GM18498 (cell line): ENCODE data around the gene RUNX2.

Experiments used
- ATAC-seq: cut with Tn5 transposase; IDR thresholded peaks from one replicate; pipeline ENCODE4 v1.9.1; 2021; ENCODE audit warnings: mild to moderate bottlenecking, moderate library complexity; ENCODE audit not compliant: unreplicated experiment

RUNX2 gene

DNA sequence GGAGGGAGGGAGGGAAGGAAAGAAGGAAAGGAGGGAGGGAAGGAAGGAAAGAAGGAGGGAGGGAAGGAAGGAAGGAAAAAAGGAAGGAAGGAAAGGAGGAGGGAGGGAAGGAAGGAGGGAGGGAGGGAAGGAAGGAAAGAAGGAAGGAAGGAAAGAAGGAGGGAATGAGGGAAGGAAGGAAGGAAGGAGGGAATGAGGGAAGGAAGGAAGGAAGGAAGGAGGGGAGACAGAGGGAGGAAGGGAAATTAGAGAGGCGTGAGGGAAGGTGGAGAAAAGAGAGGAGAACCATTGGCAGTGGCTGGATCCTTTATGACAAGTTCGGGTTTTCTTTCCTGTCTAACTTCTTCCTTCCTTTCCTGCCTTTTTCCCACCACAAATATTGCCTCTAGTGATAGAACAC lies 71.9 kb downstream of the RUNX2 start:
- no peak for ATAC-seq

DNA sequence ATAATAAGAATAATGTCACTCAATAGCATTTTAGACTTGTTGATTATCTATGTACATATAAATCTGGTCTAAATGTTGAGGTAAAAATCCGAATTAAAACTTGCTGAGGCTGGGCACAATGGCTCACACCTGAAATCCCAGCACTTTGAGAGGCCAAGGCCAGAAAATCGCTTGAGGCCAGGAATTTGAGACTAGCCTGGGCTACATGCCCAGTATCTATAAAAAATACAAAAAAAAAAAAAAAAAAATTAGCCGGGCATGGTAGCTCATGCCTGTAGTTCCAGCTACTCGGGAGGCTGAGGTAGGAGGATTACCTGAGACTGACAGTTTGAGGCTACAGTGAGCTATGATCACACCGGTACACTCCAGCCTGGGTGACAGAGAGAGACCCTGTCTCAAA lies 83.8 kb downstream of the RUNX2 start:
- no peak for ATAC-seq

DNA sequence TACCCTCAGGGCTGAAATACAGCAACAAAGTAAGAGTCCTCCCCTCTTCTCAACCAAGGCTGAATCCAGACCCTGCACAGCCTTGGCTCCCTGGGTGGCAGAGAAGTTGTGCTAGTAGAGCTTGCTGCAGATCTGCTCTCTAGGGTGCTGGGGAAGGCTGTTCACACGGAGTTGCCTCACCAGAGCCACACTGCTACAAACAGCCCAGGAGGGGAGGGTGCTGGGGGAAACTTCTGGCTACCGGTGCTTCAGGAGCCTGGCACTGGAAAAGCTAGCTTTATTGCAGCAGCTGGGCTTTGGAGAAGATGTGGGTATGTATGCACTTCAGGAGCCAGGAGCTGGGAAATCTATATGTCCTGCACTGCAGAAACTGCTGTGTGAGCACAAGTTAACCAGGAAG lies 87.2 kb downstream of the RUNX2 start:
- ATAC-seq, result no peak

DNA sequence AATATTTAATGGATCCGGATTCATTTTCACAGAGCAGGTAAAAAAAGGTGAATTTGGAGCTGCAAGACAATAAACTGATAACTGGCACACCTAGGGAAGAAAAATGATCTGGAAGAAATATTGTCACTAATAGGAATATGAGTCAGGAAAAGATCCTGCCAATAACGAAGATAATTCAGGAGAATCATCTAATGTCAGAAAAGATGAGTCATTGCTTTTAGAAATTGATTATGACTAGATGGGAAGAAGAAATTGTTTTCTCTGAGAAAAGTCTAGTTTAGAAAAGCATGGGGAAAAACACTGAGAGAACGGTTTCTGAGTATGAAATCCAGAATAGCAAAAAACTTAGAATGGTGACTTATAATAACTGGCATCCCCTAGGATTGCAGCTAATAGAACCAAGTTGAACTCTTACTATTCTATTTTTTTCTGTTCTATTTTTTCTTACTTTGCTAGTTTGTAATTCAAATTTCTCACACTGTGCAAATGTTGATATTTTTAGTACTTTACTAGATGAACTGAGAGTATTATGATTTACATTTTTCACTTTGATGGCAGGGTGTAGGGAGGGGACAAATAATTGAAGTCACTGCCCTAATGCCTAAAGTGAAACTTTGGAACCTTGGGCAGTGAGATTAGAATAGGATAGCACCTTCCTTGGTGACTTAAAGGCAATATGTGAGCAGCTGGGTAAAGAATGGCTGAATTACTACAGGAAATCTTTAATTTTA lies 87.8 kb downstream of the RUNX2 start:
- ATAC-seq, result no peak

DNA sequence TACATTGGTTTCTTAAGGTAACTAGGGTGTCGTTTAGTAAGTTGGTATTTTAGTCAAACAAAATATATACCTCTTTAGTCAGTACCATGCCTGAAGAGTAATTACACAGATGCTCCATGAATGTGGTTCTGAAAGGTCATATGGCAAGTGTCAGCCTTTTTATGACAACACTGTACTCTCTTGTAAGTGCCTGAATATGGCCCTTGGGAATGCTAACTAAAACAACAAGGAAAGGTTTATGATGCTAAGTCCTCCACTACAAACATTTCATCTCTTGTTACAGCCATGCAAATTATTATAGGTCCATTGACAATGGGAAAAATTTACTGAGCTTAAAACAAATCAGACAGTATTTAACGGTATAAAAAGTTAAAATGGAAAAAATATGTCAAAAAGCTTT lies 88.6 kb downstream of the RUNX2 start:
- no peak for ATAC-seq

GRCh38 chr6:45417436-45417835 lies 89.3 kb downstream of the RUNX2 start:
- ATAC-seq, result no peak

- ATAC-seq, result no peak
Measured at GRCh38 chr6:45419571-45420082, 91.5 kb downstream of the RUNX2 start.

- ATAC-seq, result no peak
Measured at GRCh38 chr6:45420083-45420908, 92.2 kb downstream of the RUNX2 start.

DNA sequence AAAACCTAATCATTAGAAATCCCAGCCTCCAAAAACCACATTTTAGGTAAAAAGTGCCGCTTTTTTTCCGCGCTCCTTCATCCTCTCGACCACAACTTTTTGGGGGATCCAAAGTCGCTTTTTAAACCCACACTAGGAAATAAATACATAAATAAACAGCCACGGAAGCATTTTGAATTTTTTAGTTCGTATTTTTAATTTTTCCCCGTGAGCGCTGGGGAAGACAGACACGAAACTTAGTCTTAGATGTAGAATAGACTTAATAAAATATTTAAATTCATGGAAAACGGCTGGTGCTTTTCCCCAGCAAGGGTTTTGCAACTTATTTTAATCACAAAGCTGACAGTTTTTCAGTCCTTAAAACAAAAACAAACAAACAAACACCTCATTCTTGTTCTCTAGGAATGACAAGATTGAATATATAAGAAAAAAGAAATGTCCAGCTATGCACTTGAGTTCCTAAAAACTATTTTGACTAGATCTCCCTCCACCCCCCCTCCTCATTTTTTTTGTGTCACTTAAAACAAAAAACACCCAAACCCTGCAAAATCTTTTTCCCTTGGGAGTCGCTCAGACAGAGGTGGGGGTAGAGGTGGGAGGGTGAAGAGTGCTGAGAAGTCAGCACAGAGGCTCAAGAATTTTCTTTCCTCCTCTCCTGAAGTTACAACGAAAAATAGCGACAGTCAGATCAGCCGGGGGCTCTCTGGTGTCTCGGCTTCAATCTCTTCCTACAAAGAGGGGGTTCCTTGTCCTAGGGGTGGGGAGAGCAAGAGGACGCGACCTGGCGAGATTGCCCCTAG lies 93.0 kb downstream of the RUNX2 start:
- ATAC-seq, result no peak

DNA sequence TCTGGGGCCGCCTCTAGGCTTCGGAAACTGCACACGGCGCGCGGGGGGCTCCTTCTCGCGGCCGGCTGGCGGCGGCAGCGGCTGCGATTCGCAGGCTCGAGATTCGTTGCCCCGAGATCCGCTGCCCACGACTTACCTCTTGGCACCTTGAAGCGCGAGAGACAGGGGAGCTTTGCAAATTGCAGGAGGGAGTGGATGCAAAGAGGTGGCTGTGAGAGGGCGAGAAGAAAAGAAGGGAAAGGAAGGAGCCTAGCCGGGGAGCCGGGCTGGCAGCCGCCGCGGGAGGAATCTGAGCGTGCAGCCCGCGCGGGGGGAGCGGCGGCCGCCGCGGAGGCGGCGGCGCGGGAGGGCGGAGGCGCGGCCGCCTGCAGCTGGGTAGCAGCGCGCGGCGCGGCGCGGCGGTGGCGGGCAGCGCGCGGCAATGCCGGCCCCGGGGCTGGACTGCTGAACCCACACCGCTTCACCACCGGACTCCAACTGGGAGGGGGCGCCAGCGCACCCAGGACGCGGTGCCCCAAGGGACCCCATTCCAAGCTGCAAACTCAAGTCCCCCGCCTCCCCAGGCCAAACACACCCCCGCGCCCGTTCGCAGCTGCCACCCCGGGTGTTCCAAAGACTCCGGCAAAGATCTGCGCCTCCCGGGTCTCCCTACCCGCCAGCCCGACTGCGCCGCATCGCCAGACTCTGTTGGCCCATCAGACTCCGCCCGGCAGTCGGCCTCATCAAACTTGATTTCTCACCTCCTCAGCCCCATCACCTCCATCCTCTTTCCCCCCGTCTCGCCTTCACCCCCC lies 93.8 kb downstream of the RUNX2 start:
- no peak for ATAC-seq

GRCh38 chr6:45422503-45423110 lies 94.5 kb downstream of the RUNX2 start:
- ATAC-seq, result no peak

GRCh38 chr6:45423111-45423823 lies 95.1 kb downstream of the RUNX2 start:
- ATAC-seq, result no peak

DNA sequence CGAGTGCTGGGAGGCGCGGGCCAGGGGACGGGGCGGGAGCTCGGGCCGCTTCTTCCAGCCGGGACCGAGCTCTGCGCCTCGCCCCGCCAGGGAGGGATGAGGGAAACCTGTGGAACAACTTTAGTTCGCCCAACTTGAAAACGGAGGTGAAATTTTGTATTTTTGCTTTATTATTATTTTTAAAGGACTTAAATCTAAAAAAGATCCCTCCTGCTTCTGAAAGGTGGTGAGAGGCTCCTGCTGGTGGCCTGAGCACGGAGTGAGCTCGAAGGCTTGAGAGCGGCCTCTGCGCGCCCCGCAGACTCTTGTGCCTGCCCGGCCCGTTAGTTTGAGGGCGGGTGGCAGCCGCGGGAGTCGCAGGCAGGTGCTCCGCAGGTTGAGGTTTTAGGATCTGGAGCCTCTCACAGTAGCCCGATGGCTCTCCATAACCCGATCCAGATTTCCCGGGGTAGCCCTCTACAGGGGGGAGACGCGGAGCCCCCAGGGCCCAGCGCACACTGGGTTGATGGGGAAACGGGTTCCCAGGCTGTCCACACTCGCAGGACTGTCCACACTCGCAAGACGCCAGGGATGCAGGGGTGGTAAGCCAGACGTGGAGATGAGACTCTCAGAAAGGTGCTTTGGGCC lies 95.8 kb downstream of the RUNX2 start:
- ATAC-seq, result no peak

GRCh38 chr6:45424451-45424861 lies 96.3 kb downstream of the RUNX2 start:
- no peak for ATAC-seq

DNA sequence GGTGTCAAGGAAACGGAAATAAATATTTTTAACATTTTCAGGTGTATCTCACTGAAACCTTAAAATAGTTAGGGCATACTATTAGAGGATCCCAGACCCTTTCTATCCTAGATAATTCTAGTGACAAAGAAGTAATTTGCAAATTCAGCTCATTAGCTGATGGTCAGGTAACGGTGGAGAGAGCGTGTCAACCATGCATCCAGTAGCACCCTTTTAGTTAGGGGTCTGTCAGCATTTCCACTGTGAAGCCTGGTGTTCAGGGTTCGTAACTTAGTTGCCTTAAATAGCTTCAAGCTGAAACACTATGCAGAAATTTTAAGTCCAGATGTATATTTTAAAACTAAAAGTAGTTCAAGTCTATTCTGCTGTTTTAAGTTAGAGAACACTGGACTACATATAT lies 98.1 kb downstream of the RUNX2 start:
- ATAC-seq, result no peak

DNA sequence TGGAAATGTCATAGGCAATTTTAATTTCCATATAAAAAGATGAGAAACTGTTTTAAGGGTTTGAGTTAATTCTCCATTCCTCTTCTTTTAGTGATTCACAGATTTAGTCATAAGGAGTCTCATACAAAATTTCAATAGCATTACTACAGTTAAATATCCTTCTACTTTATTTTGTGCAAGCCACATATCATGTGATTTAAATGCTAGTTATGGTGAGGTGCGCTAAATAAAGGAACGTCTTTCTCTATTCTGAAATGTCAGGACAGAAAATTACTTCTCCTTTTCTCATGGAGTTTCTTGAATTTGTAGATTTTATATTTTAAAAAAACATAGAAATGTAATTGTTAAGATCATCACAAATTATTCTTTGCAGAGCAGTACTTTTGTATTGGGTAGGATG lies 99.6 kb downstream of the RUNX2 start:
- ATAC-seq, result no peak

- no peak for ATAC-seq
Measured at GRCh38 chr6:45428727-45429126, 100.6 kb downstream of the RUNX2 start.

GRCh38 chr6:45430590-45431202 lies 102.6 kb downstream of the RUNX2 start:
- ATAC-seq, result no peak
